ENCODE data around the gene PPP2R5C.

PPP2R5C gene

DNA sequence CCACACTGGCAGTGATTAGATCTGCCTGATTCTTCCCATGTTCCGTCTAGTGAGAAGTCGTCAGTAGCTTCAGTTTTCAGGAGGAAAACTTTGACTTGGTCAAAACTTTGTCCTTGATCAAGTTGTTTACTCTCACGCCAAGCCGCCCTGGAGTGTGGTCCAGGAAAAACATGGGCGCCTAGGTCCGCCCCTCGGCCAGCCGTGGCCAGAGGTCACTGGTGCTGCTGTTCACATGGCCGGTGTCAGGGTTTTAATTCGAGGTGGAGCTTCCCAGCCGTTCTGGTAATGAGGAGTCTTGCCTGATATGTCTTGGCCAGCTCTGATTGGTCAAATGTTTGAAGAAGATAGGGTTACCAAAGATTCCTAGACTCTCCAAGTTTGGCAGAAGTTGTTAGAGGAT is 71.5 kb downstream of the PPP2R5C start:
- TF ChIP-seq, protein P1, sequence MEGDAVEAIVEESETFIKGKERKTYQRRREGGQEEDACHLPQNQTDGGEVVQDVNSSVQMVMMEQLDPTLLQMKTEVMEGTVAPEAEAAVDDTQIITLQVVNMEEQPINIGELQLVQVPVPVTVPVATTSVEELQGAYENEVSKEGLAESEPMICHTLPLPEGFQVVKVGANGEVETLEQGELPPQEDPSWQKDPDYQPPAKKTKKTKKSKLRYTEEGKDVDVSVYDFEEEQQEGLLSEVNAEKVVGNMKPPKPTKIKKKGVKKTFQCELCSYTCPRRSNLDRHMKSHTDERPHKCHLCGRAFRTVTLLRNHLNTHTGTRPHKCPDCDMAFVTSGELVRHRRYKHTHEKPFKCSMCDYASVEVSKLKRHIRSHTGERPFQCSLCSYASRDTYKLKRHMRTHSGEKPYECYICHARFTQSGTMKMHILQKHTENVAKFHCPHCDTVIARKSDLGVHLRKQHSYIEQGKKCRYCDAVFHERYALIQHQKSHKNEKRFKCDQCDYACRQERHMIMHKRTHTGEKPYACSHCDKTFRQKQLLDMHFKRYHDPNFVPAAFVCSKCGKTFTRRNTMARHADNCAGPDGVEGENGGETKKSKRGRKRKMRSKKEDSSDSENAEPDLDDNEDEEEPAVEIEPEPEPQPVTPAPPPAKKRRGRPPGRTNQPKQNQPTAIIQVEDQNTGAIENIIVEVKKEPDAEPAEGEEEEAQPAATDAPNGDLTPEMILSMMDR (IDR thresholded peaks at IDR 0.05; ENCODE audit: low read depth, low read length), result no peak
- no peak for DNase-seq (ENCODE audit: low read depth, low spot score)
- in situ Hi-C loops (cut with HindIII; ENCODE audit: low sequenced_read_pairs), result no loop called here
- no peak overlapping the region for H3K4me3 ChIP-seq (ENCODE audit: low read depth, low read length)

DNA sequence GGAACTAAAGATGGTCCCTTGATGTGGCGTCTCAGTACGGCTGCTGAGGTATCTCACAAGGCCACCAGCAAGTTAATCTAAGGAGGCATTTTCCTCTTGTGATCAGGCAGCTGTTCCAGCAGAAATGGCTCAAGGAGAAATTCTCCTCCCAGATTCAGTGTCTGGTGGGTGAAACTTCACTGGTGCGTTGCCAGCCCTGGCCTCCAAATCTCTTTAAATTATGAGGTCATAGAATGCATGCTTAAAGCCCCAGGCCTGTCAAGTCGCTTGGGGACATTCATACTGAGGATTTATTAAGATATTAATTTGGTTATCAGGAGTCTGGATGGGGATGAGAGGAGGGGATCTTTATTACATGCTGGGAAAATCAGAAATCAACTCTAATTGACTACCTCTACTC is 72.9 kb downstream of the PPP2R5C start:
- no peak for DNase-seq (ENCODE audit: low read depth, low spot score)
- TF ChIP-seq, protein P1 (IDR thresholded peaks at IDR 0.05; ENCODE audit: low read depth, low read length), result no peak
- H3K4me3 ChIP-seq (ENCODE audit: low read depth, low read length), result no peak overlapping the region
- in situ Hi-C loops (cut with HindIII; ENCODE audit: low sequenced_read_pairs), result no loop called here

DNA sequence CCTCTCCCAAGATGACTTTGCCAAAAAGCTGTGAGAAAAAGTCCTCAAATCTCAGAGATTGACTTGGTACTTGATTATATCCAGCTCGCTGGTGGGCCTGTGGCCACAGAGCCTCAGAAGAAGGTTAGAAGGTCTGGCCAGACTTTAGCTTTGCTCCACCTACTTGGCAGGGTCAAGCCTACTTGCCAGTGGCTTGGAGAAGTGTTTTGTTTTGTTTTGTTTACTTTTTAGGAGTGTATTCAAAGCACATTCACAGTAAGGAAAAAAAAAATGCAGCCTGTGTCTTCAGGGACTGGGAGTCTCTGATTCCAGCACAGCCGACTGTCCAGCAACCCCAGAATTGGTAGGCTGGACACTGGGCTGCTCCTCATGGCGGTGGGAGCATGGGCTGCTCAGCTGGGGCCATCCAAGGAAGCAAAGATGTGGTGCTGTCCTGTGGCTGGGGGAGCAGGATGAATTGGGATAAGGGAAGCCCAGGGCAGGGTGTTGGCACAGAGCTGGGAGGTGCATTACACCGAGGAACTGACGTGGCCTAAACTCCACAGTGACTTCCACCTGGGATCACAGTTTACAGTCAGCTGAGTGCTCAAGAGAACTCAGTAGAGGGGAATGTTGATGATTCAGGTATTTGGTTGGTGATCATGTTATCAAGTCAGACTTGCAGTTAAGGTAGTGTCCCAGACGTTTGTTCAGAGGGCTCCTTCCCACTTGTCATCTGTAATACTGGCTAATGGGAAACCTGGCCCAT is 73.5 kb downstream of the PPP2R5C start:
- in situ Hi-C loops (cut with HindIII; ENCODE audit: low sequenced_read_pairs), result no loop called here
- no peak for DNase-seq (ENCODE audit: low read depth, low spot score)
- TF ChIP-seq, protein P1 (IDR thresholded peaks at IDR 0.05; ENCODE audit: low read depth, low read length), result no peak
- no peak overlapping the region for H3K4me3 ChIP-seq (ENCODE audit: low read depth, low read length)

DNA sequence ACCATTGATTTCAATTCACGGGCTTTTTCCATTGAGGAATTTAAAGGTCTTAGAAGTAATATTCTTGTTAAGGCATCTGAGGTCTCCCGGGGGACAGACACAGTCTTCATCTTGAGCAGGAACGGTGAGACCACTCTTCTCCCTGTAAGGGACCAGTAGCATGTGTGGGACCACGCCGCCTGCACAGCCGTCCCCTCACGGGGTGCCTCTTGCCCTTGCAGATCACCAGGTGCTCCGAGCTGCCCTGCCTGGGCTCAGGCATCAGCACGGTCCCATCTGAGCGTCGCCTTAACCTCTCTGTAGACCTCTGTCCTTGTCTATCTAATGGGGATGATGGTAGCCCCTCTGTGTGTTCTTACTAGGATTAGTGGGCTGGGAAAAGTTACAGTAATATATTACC is 74.1 kb downstream of the PPP2R5C start:
- TF ChIP-seq, protein P1 (IDR thresholded peaks at IDR 0.05; ENCODE audit: low read depth, low read length), result no peak
- H3K4me3 ChIP-seq (ENCODE audit: low read depth, low read length), result no peak overlapping the region
- DNase-seq (ENCODE audit: low read depth, low spot score), result no peak
- in situ Hi-C loops (cut with HindIII; ENCODE audit: low sequenced_read_pairs), result no loop called here

DNA sequence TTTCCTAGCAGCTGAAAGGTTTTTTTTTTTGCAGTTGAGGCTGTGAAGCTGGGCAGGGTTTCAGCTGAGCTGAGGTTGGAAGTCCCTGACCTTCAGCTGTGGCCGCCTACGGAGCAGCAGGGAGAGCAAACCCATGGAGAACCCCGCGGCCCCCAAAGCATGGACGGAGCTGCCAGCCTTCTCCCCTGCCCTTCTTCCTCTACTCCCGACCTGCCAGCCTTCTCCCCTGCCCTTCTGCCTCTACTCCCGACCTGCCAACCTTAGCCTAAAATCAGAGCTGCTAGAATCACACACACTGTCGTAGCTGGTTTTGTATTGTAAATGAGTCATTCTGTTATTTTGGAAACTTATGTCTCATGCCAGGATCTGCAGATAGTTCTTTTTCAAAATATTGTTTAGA is 74.6 kb downstream of the PPP2R5C start:
- in situ Hi-C loops (cut with HindIII; ENCODE audit: low sequenced_read_pairs), result no loop called here
- no peak overlapping the region for H3K4me3 ChIP-seq (ENCODE audit: low read depth, low read length)
- TF ChIP-seq, protein P1 (IDR thresholded peaks at IDR 0.05; ENCODE audit: low read depth, low read length), result no peak
- DNase-seq (ENCODE audit: low read depth, low spot score), result peak; percentile 30

DNA sequence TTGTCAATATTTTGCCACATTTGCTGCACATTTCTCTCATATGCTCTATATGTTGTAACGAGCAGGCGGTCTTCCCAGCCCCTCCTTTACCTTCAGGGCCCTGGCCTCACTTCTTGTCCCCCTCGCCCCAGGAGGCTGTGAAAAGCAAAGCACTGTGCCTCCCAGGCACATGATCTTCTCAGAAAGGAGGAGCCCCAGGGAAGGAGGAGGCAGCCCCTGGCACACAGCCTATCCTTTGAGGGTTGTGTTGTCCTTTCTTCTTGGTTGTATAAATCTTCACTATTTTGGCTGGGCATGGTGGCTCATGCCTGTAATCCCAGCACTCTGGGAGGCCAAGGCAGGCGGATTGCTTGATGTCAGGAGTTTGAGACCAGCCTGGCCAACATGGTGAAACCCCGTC is 77.0 kb downstream of the PPP2R5C start:
- DNase-seq (ENCODE audit: low read depth, low spot score), result no peak
- H3K4me3 ChIP-seq (ENCODE audit: low read depth, low read length), result no peak overlapping the region
- in situ Hi-C loops (cut with HindIII; ENCODE audit: low sequenced_read_pairs), result no loop called here
- TF ChIP-seq, protein P1 (IDR thresholded peaks at IDR 0.05; ENCODE audit: low read depth, low read length), result no peak
